ENCODE results near the gene IL1B. TPM values are rescaled to one million over a fixed set of nuclear protein-coding genes. Genes with fewer than 3 reads are reported as not detected.

Gene IL1B
- polyA plus RNA-seq, 1 donor from 2014 or later = not detected

- Histone ChIP-seq H3K27ac (ENCODE audit: low read length) (no peak overlapping the region), H3K36me3 (ENCODE audit: insufficient read depth, low read length) (no peaks in the 10 kb centered on the region), H3K4me2 (ENCODE audit: low read length) (no peak overlapping the region)
Measured at GRCh38 chr2:112876257-112876970, 39.8 kb upstream of the IL1B start.

DNA sequence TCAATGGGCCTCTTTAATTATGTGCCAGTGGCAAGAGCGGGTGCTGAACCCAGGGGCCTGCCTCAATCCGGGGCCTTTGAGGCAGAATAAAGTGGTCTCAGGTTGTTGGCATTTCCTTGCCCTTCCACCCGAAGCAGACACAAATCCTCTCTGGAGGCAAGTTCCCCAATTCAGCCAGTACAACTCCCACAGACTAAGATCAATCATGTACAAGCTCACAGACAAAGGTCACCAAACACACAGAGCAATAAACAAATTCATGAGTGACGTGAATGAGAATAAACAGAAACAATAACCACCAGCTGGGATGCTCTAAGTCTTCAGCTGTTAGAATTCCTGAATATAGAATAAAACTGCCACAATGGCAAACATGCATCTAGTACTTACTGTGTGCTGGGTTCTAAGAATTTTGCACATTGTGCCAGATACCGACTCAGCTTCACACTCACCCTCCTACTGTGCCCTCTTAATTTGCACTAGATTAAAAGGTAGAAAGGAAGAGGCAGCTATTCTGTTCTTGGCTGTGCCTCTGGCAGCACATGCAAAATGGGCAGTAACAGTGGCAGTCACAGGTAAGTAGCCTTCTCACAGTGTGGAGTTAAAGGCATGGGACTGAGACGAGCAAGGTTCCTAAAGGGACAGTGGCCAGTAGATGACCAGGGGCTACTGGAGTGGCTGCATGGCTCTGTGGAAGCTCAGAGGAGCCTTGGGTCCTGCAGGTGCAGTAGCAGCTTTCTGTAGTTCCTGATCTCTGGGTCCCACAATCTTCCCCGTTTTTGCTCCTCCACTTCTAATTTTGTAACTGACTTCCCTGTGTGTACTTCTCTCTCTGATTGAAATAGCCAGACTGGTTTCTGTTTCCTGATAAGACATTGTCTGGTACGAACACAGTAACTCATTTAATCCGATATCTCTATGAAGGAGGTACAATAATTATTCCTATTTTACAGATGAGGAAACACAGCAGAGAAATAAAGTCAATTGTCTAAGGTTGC lies 34.6 kb upstream of the IL1B start:
- H3K4me3 ChIP-seq (ENCODE audit: low read length) = no peak overlapping the region
- H3K4me2 ChIP-seq (ENCODE audit: low read length) = no peak overlapping the region
- TF ChIP-seq, protein P1, sequence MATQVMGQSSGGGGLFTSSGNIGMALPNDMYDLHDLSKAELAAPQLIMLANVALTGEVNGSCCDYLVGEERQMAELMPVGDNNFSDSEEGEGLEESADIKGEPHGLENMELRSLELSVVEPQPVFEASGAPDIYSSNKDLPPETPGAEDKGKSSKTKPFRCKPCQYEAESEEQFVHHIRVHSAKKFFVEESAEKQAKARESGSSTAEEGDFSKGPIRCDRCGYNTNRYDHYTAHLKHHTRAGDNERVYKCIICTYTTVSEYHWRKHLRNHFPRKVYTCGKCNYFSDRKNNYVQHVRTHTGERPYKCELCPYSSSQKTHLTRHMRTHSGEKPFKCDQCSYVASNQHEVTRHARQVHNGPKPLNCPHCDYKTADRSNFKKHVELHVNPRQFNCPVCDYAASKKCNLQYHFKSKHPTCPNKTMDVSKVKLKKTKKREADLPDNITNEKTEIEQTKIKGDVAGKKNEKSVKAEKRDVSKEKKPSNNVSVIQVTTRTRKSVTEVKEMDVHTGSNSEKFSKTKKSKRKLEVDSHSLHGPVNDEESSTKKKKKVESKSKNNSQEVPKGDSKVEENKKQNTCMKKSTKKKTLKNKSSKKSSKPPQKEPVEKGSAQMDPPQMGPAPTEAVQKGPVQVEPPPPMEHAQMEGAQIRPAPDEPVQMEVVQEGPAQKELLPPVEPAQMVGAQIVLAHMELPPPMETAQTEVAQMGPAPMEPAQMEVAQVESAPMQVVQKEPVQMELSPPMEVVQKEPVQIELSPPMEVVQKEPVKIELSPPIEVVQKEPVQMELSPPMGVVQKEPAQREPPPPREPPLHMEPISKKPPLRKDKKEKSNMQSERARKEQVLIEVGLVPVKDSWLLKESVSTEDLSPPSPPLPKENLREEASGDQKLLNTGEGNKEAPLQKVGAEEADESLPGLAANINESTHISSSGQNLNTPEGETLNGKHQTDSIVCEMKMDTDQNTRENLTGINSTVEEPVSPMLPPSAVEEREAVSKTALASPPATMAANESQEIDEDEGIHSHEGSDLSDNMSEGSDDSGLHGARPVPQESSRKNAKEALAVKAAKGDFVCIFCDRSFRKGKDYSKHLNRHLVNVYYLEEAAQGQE (IDR thresholded peaks at IDR 0.05; ENCODE audit: borderline replicate concordance) = no peak
- TF ChIP-seq TAF1 (IDR thresholded peaks at IDR 0.05; ENCODE audit: low read depth) (no peak), POLR2AphosphoS5 (IDR thresholded peaks at IDR 0.05) (no peak), SMC3 (conservative IDR thresholded peaks at IDR 0.05; ENCODE audit: poor library complexity) (no peak), RAD21 (conservative IDR thresholded peaks at IDR 0.05) (no peak), MXI1 (conservative IDR thresholded peaks at IDR 0.05; ENCODE audit: poor library complexity, severe bottlenecking) (no peak), EP300 (conservative IDR thresholded peaks at IDR 0.05; ENCODE audit: poor library complexity, severe bottlenecking) (no peak), EZH2 (IDR thresholded peaks at IDR 0.05; ENCODE audit: borderline replicate concordance, insufficient read depth, low read length, poor library complexity, severe bottlenecking) (no peak)
- TF ChIP-seq, protein P2, sequence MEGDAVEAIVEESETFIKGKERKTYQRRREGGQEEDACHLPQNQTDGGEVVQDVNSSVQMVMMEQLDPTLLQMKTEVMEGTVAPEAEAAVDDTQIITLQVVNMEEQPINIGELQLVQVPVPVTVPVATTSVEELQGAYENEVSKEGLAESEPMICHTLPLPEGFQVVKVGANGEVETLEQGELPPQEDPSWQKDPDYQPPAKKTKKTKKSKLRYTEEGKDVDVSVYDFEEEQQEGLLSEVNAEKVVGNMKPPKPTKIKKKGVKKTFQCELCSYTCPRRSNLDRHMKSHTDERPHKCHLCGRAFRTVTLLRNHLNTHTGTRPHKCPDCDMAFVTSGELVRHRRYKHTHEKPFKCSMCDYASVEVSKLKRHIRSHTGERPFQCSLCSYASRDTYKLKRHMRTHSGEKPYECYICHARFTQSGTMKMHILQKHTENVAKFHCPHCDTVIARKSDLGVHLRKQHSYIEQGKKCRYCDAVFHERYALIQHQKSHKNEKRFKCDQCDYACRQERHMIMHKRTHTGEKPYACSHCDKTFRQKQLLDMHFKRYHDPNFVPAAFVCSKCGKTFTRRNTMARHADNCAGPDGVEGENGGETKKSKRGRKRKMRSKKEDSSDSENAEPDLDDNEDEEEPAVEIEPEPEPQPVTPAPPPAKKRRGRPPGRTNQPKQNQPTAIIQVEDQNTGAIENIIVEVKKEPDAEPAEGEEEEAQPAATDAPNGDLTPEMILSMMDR (IDR thresholded peaks at IDR 0.05; ENCODE audit: poor library complexity, severe bottlenecking) = no peak
- H3K27ac ChIP-seq (ENCODE audit: low read length) = no peak overlapping the region
- H2AFZ ChIP-seq (ENCODE audit: low read depth, low read length) = no peak overlapping the region
- H3F3A ChIP-seq (ENCODE audit: insufficient read depth, low read length, poor library complexity, severe bottlenecking) = no peaks in the 10 kb centered on the region
- no peaks in the 10 kb centered on the region for H3K36me3 ChIP-seq (ENCODE audit: insufficient read depth, low read length)
- no peaks in the 10 kb centered on the region for H3K27me3 ChIP-seq (ENCODE audit: insufficient read depth, low read depth, low read length)
- no peaks in the 10 kb centered on the region for H3K9me2 ChIP-seq (ENCODE audit: insufficient read depth, low read length)
- H3K79me2 ChIP-seq (replicated peaks; ENCODE audit: insufficient read depth, low read length) = no peaks in the 10 kb centered on the region
- H3K9me3 ChIP-seq (ENCODE audit: low read length) = no peaks in the 10 kb centered on the region
- no peak overlapping the region for H3K9ac ChIP-seq (ENCODE audit: low read length)
- H4K20me1 ChIP-seq (ENCODE audit: insufficient read depth) = no peaks in the 10 kb centered on the region

More at GRCh38 chr2:112876257-112876970, 39.8 kb upstream of the IL1B start:
- H2AFZ ChIP-seq (ENCODE audit: low read depth, low read length) = no peak overlapping the region
- no peaks in the 10 kb centered on the region for H3K79me2 ChIP-seq (replicated peaks; ENCODE audit: insufficient read depth, low read length)
- H3K9me2 ChIP-seq (ENCODE audit: insufficient read depth, low read length) = no peaks in the 10 kb centered on the region
- no peaks in the 10 kb centered on the region for H3K27me3 ChIP-seq (ENCODE audit: insufficient read depth, low read depth, low read length)
- H3F3A ChIP-seq (ENCODE audit: insufficient read depth, low read length, poor library complexity, severe bottlenecking) = no peaks in the 10 kb centered on the region
- H3K4me3 ChIP-seq (ENCODE audit: low read length) = no peak overlapping the region
- no peaks in the 10 kb centered on the region for H4K20me1 ChIP-seq (ENCODE audit: insufficient read depth)
- no peaks in the 10 kb centered on the region for H3K9me3 ChIP-seq (ENCODE audit: low read length)
- H3K9ac ChIP-seq (ENCODE audit: low read length) = no peak overlapping the region
- TF ChIP-seq SMC3 (conservative IDR thresholded peaks at IDR 0.05; ENCODE audit: poor library complexity) (no peak), RAD21 (conservative IDR thresholded peaks at IDR 0.05) (no peak), EP300 (conservative IDR thresholded peaks at IDR 0.05; ENCODE audit: poor library complexity, severe bottlenecking) (no peak), POLR2AphosphoS5 (IDR thresholded peaks at IDR 0.05) (no peak), EZH2 (IDR thresholded peaks at IDR 0.05; ENCODE audit: borderline replicate concordance, insufficient read depth, low read length, poor library complexity, severe bottlenecking) (no peak)
